HG03196 (cell line): Measurements from ENCODE around the gene ZSWIM8.
"Not testable (repeated sequence)": the region's sequence is repeated elsewhere in the genome, so short reads cannot be mapped to it uniquely, and the experiment has no call there.

Experiments used
- ATAC-seq: cut with Tn5 transposase; IDR thresholded peaks from one replicate; pipeline ENCODE4 v1.9.1; 2021; ENCODE audit not compliant: unreplicated experiment

The ZSWIM8 gene

DNA sequence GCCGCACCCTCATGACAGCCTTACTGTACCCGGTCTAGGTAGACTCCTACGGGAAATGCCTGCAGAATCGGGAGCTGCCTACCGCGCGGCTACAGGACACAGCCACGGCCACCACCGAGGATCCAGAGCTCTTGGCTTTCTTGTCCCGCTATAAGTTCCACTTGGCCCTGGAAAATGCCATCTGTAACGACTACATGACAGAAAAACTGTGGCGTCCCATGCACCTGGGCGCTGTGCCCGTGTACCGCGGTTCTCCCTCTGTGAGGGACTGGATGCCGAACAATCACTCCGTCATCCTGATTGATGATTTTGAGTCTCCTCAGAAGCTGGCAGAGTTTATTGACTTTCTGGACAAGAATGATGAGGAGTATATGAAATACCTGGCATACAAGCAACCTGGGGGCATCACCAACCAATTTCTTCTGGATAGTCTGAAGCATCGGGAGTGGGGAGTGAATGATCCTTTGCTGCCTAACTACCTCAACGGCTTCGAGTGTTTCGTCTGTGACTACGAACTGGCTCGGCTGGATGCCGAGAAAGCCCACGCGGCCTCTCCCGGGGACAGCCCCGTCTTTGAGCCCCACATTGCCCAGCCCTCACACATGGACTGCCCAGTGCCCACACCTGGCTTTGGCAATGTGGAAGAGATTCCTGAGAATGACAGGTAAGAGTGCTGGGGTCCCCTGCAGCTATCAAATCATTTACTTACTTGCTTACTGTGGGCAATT, 12.1 kb upstream of the ZSWIM8 start:
- no peak for ATAC-seq

DNA sequence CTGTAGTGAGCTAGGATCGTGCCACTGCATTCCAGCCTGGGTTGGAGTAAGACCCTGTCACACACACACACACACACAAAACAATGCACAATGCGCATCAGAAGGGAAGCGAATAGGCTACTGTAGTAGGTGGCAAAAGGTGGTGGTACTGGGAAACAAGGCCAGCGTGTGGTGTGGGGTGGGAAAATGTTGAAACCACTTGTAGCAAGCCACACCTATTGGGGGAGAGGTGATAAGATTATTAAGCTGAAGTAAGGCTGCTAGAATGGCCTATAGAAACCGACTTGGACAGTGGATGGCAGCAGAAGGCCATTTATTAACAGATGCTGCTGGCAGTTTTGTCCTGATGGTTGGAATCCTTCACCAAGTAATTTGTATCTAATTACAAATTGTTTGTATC, 10.8 kb upstream of the ZSWIM8 start:
- ATAC-seq: no peak

GRCh38 chr10:73779018-73779417, 6.4 kb upstream of the ZSWIM8 start:
- no peak for ATAC-seq

- no peak for ATAC-seq
Measured at GRCh38 chr10:73779539-73780197, 5.7 kb upstream of the ZSWIM8 start.

DNA sequence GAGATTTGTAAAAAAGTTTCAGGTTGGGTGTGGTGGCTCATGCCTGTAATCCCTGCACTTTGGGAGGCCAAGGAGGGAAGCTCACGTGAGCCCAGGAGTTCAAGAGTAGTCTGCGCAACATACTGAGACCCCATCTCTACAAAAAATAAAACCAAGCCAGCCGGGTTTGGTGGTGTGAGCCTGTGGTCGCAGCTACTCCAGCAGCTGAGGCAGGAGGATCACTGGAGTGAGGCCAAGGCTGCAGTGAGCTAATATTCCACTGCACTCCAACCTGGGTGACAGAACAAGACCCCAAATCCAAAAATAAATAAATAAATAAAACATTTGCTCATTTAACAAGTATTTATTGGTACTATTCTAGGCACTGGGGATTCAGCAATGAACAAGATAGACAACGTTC, 5.1 kb upstream of the ZSWIM8 start:
- ATAC-seq: no peak

DNA sequence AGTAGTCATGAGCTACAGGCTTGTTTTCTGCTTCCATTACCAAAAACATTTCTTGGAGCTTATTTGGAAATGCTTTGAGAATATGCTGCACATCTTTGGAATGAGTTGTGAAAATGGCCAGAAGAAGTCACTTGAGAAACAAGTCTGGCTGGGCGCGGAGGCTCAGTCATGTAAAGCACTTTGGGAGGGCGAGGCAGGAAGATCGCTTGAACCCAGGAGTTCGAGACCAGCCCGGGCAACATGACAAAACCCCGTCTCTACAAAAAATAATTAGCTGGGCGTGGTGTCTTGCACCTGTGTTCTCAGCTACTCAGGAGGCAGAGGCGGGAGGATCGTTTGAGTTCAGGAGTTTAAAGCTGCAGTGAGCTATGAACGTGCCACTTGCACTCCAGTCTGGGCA, 4.4 kb upstream of the ZSWIM8 start:
- ATAC-seq: no peak

DNA sequence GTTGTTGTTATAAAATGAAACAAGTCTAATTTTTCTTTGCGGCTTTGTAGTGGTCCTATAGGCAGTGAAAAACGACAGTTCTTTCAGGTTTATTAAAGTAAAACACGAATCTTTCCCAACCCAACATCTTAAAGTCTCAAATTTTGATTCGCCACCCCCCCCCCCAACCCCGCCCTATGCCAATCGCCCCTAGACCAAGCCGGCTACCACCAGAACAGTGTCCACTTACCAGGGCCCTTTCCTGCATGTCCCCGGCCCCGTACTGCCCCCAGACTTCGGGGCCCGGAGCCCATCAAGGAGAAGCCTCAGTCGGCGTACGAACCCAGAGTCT, 3.9 kb upstream of the ZSWIM8 start:
- ATAC-seq: no peak

GRCh38 chr10:73781879-73782748, 3.3 kb upstream of the ZSWIM8 start, which contains the start of gene CHCHD1:
TSS of gene CHCHD1 (plus strand) at chr10:73782048. CDS start at chr10:73782076, 28 bp downstream.
- peak; percentile 45 for ATAC-seq

GRCh38 chr10:73782749-73783085, 2.7 kb upstream of the ZSWIM8 start:
- ATAC-seq: no peak

DNA sequence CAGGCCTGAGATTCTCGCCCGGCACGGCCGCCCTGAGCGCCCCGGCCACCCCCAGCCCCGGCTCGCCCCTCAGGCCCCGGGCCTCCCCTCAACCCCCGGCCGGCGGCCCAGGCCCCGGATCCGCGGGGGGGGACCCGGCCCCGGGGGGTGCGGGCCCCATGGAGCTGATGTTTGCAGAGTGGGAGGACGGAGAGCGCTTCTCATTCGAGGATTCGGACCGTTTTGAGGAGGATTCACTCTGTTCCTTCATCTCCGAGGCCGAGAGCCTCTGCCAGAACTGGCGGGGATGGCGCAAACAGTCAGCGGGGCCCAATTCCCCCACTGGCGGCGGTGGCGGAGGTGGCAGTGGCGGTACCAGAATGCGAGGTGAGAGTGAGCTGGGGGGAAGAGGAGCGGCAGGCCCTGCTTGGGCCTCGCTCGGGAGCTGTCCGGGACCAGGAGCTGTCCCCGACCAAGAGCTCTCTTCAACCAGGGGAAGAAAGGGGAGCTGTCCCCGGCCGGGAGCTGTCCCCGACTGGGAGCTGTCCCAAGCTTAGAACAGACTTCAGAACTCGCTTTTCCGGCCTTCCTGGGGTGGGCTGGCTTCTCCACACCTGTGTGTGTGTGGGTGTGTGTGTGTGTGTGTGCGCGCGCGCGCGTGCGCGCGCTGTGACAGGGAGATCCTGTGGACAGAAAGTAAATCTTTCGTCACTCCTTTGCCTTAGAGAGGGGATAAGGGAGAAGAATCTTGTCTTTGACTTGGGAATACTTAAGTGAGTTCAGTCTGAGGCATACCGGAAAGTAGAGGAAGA, 510 bp downstream of the ZSWIM8 start:
- peak; percentile 17 for ATAC-seq

DNA sequence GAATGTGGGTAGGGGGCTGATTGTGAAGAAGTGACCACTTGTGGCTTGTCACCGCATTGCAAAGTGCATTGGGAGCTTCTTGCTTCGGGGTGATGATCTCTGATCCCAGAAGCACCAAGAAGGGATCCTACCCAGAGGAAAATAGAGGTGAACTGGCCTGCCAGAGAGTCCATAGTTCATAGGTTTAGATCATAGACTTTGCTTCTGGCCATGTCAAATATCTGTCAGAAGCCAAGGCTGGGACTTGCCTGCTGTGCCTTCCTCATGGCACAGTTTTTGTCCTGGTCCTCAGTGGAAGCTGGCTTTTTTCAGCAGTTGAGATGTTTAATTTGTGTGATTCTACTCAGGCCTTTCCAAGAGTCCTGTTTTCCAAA, 1.1 kb downstream of the ZSWIM8 start:
- ATAC-seq: no peak

- not testable (repeated sequence) for ATAC-seq
Measured at GRCh38 chr10:73787031-73787800, 1.8 kb downstream of the ZSWIM8 start.

- no peak for ATAC-seq
Measured at GRCh38 chr10:73788864-73789658, 3.7 kb downstream of the ZSWIM8 start.

DNA sequence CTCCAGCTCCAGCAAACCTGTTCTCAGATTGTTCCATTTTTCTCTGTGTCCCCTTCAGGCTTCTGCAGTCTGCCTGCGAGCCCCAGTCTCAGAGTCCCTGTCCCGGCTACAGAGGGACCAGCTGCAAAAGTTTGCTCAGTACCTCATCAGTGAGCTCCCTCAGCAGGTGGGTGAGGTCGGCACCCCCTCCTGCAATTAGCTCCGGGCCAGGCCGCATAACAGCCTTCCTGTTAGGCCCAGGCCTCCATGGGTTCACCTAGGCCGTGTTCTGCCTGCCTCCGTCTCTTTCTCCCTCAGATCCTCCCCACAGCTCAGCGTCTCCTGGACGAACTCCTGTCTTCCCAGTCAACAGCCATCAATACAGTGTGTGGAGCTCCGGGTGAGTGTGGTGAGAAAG, 4.3 kb downstream of the ZSWIM8 start:
- no peak for ATAC-seq

GRCh38 chr10:73790886-73791625, 5.7 kb downstream of the ZSWIM8 start:
- no peak for ATAC-seq

- ATAC-seq: no peak
Measured at GRCh38 chr10:73791871-73792400, 6.5 kb downstream of the ZSWIM8 start.

- no peak for ATAC-seq
Measured at GRCh38 chr10:73793456-73793855, 8.1 kb downstream of the ZSWIM8 start.

DNA sequence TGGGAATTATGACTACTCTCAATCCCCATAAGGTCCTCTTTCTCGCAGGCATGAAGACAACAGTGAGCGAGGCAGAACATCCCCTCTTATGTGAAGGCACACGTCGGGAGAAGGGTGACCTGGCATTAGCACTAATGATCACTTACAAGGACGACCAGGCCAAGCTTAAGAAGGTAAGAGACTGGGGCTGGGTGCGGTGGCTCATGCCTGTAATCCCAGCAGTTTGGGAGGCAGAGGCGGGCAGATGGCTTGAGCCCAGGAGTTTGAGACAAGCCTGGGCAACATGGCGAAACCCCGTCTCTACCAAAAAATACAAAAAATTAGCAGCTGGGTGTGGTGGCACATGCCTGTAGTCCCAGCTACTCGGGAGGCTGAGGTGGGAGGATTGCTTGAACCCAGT, 10.1 kb downstream of the ZSWIM8 start:
- not testable (repeated sequence) for ATAC-seq

DNA sequence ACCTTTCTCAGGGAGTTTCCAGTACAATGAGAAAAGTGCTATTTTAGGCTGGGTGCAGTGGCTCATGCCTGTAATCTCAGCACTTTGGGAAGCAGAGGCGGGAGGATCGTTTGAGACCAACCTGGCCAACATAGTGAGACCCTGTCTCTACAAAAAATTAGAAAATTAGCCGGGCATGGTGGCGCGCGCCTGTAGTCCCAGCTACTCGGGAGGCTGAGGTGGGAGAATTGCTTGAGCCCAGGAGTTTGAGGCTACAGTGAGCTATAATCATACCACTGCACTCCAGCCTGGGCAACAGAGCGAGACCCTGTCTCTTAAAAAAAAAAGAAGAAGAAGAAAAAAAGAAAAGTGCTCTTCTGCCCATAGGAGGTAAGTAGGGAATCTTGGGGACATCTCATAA, 10.6 kb downstream of the ZSWIM8 start:
- ATAC-seq: not testable (repeated sequence)
